GM23338 (cell line): ENCODE measurements around the gene TARS1. TPM values are rescaled to one million over a fixed set of nuclear protein-coding genes. Genes with fewer than 3 reads are reported as not detected.
A peak's percentile ranks its signal among the peaks of the same experiment; 100 is the strongest.

Experiments
- ATAC-seq: fragments of 200-7000 bp; cut with Tn5 transposase; 3 replicates; pipeline ENCODE4 v1.9.1; 2020
- DNase-seq: peaks from one replicate; pipeline ENCODE4 v3.0.0-alpha.2; 2015; ENCODE audit warnings: low spot score
- H2AFZ ChIP-seq: fragments of 200-600 bp; sonication (generic); 2 replicates; pipeline ENCODE4 v1.8.0; 2016; ENCODE audit warnings: antibody characterized with exemption, mild to moderate bottlenecking, moderate library complexity
- H3F3A ChIP-seq: fragments of 200-600 bp; sonication (generic); replicated peaks from 2 replicates; pipeline ENCODE4 v1.8.0; 2017; ENCODE audit warnings: antibody characterized with exemption, mixed run types, low read depth
- H3K27ac ChIP-seq: fragments of 200-600 bp; sonication (generic); 2 replicates; pipeline ENCODE4 v1.6.1; 2016; ENCODE audit warnings: low read depth
- H3K27me3 ChIP-seq: fragments of 200-600 bp; sonication (generic); 2 replicates; pipeline ENCODE4 v1.8.0; 2016; ENCODE audit warnings: mild to moderate bottlenecking, mixed run types, moderate library complexity; ENCODE audit not compliant: insufficient read depth
- H3K36me3 ChIP-seq: fragments of 200-600 bp; sonication (generic); 2 replicates; pipeline ENCODE4 v1.8.0; 2016; ENCODE audit warnings: mild to moderate bottlenecking; ENCODE audit not compliant: insufficient read depth
- H3K4me1 ChIP-seq: fragments of 200-600 bp; sonication (generic); 2 replicates; pipeline ENCODE4 v1.8.0; 2016; ENCODE audit warnings: mild to moderate bottlenecking, moderate library complexity; ENCODE audit not compliant: insufficient read depth
- H3K4me2 ChIP-seq: fragments of 200-600 bp; sonication (generic); 2 replicates; pipeline ENCODE4 v1.7.1; 2017; ENCODE audit warnings: mixed run types
- H3K4me3 ChIP-seq: fragments of 200-600 bp; sonication (generic); 2 replicates; pipeline ENCODE4 v1.6.1; 2016; ENCODE audit warnings: mixed run types
- H3K79me2 ChIP-seq: fragments of 200-600 bp; sonication (generic); replicated peaks from 2 replicates; pipeline ENCODE4 v1.8.0; 2017; ENCODE audit warnings: mild to moderate bottlenecking; ENCODE audit not compliant: insufficient read depth
- H3K9me2 ChIP-seq: fragments of 200-600 bp; sonication (generic); 2 replicates; pipeline ENCODE4 v1.8.0; 2017; ENCODE audit not compliant: insufficient read depth
- H4K20me1 ChIP-seq: fragments of 200-600 bp; sonication (generic); replicated peaks from 2 replicates; pipeline ENCODE4 v1.8.0; 2017; ENCODE audit warnings: mild to moderate bottlenecking; ENCODE audit not compliant: insufficient read depth
- H3K27ac Mint-ChIP-seq: 2 replicates; pipeline ENCODE4 v1.8.0; 2020; ENCODE audit warnings: inconsistent platforms, mild to moderate bottlenecking, moderate library complexity, mixed read lengths
- H3K27me3 Mint-ChIP-seq: 3 replicates; pipeline ENCODE4 v1.8.0; 2022; ENCODE audit warnings: low read depth, mild to moderate bottlenecking, moderate library complexity, mixed read lengths, inconsistent platforms; ENCODE audit not compliant: insufficient read depth, poor library complexity
- H3K36me3 Mint-ChIP-seq: 3 replicates; pipeline ENCODE4 v1.8.0; 2021; ENCODE audit warnings: low read depth, mild to moderate bottlenecking, inconsistent platforms, moderate library complexity, mixed read lengths
- H3K4me1 Mint-ChIP-seq: 3 replicates; pipeline ENCODE4 v1.8.0; 2020; ENCODE audit warnings: mild to moderate bottlenecking, inconsistent platforms, mixed read lengths
- H3K4me3 Mint-ChIP-seq: 3 replicates; pipeline ENCODE4 v1.8.0; 2021; ENCODE audit warnings: moderate library complexity, mild to moderate bottlenecking, inconsistent platforms, mixed read lengths
- H3K9me3 Mint-ChIP-seq: 3 replicates; pipeline ENCODE4 v1.8.0; 2020; ENCODE audit warnings: moderate library complexity, mild to moderate bottlenecking, inconsistent platforms, mixed read lengths
- EZH2 ChIP-seq: fragments of 200-600 bp; sonication (generic); IDR thresholded peaks from one replicate; pipeline ENCODE4 v1.8.0; 2017; ENCODE audit warnings: antibody characterized with exemption, mild to moderate bottlenecking, low read depth; ENCODE audit not compliant: unreplicated experiment
- JUNB ChIP-seq: IDR thresholded peaks from one replicate; pipeline ENCODE4 v1.6.1; 2016; ENCODE audit warnings: antibody characterized with exemption; ENCODE audit not compliant: unreplicated experiment
- NANOG ChIP-seq: IDR thresholded peaks from 2 replicates; pipeline ENCODE4 v1.6.1; 2016; ENCODE audit warnings: antibody characterized with exemption, borderline replicate concordance
- POLR2AphosphoS5 ChIP-seq: IDR thresholded peaks from 2 replicates; pipeline ENCODE4 v1.6.1; 2016; ENCODE audit warnings: antibody characterized with exemption, low read depth
- REST ChIP-seq: IDR thresholded peaks from one replicate; pipeline ENCODE4 v1.6.1; 2018; ENCODE audit warnings: antibody characterized with exemption; ENCODE audit not compliant: unreplicated experiment
- STAT1 ChIP-seq: IDR thresholded peaks from one replicate; pipeline ENCODE4 v1.6.1; 2016; ENCODE audit warnings: antibody characterized with exemption; ENCODE audit not compliant: unreplicated experiment
- ZNF114 ChIP-seq: fragments of 250-450 bp; sonication (Bioruptor Pico); IDR thresholded peaks from 2 replicates; pipeline ENCODE4 v1.5.0; 2020; ENCODE audit warnings: mild to moderate bottlenecking, moderate library complexity
- ZNF331 ChIP-seq: fragments of 250-450 bp; sonication (Bioruptor Pico); IDR thresholded peaks from 2 replicates; pipeline ENCODE4 v1.5.0; 2020; ENCODE audit warnings: low read depth, mild to moderate bottlenecking, moderate library complexity
- ZNF462 ChIP-seq: fragments of 250-450 bp; sonication (Bioruptor Pico); IDR thresholded peaks from 2 replicates; pipeline ENCODE4 v1.5.0; 2020; ENCODE audit warnings: mild to moderate bottlenecking, moderate library complexity
- polyA plus RNA-seq: library from polyadenylated mRNA; unstranded; fragments of >200 nt; fragmentation: Nextera tagmentation; extraction: Ambion mirVana; gene quantifications from 2 replicates; pipeline ENCODE4 v1.2.1, GENCODE V29; 2016
- total RNA-seq: library from RNA; depleted of rRNA; stranded (reverse); fragments of >200 nt; shearing (Covaris generic); gene quantifications from 2 replicates; pipeline ENCODE4 v1.2.3, GENCODE V29; 2014

Gene TARS1
- total and polyA plus RNA-seq, 2 experiments from 2014 or later, result 458 to 473 TPM

- TF ChIP-seq ZNF462 (no peak), POLR2AphosphoS5 (peak; percentile 52; the same call in 1 of the 2 replicates), JUNB (no peak), STAT1 (no peak), REST (no peak), NANOG (peak; percentile 85), EZH2 (no peak), ZNF331 (CRISPR knock-in tag) (no peak), ZNF114 (CRISPR knock-in tag) (no peak)
- H3K4me3 Mint-ChIP-seq, result peak overlapping the region; percentile 42; the same call in 2 of the 3 replicates
- H3K9me2 ChIP-seq, result no peaks in the 10 kb centered on the region; the same call in 1 of the 2 replicates
- peak overlapping the region; percentile 86 for H3K27ac ChIP-seq
- peaks cover 10% of the 10 kb centered on the region for H3F3A ChIP-seq
- H3K36me3 ChIP-seq, result peaks cover 64% of the 10 kb centered on the region
- peaks cover 26% of the 10 kb centered on the region for H3K4me1 Mint-ChIP-seq
- H3K79me2 ChIP-seq, result peaks cover 16% of the 10 kb centered on the region
- ATAC-seq (peak; percentile 72), DNase-seq (peak; percentile 76)
- H4K20me1 ChIP-seq, result peaks cover 21% of the 10 kb centered on the region
- H3K4me2 ChIP-seq, result peak overlapping the region; percentile 7
- H3K27me3 Mint-ChIP-seq, result peaks cover 2% of the 10 kb centered on the region
- peak overlapping the region; percentile 95 for H3K27ac Mint-ChIP-seq
- H3K9me3 Mint-ChIP-seq, result peaks cover 20% of the 10 kb centered on the region; the same call in 2 of the 3 replicates
- peaks cover 10% of the 10 kb centered on the region for H3K4me1 ChIP-seq
- no peaks in the 10 kb centered on the region for H3K27me3 ChIP-seq
- H3K4me3 ChIP-seq, result 0 out of 2 replicates have a peak overlapping the region, but pooled peaks have one; percentile 15
- H2AFZ ChIP-seq, result no peak overlapping the region
- H3K36me3 Mint-ChIP-seq, result peaks cover 98% of the 10 kb centered on the region
Observed at GRCh38 chr5:33472805-33473409, 32.1 kb downstream of the TARS1 start.
